Activated naive CD8-positive, alpha-beta T cell (primary cell): ENCODE results near the gene RUNDC1.

Experiments used
- H3K27ac Mint-ChIP-seq: one replicate; pipeline ENCODE4 v1.8.0; 2021; ENCODE audit warnings: mixed read lengths
- H3K27me3 Mint-ChIP-seq: one replicate; pipeline ENCODE4 v1.8.0; 2021; ENCODE audit warnings: mixed read lengths
- H3K36me3 Mint-ChIP-seq: one replicate; pipeline ENCODE4 v1.8.0; 2021; ENCODE audit warnings: mixed read lengths
- H3K4me1 Mint-ChIP-seq: one replicate; pipeline ENCODE4 v1.8.0; 2021; ENCODE audit warnings: low read depth, mixed read lengths
- H3K4me3 Mint-ChIP-seq: one replicate; pipeline ENCODE4 v1.8.0; 2021; ENCODE audit warnings: mild to moderate bottlenecking, mixed read lengths
- H3K9me3 Mint-ChIP-seq: one replicate; pipeline ENCODE4 v1.8.0; 2021; ENCODE audit warnings: low read depth, mixed read lengths

Gene RUNDC1

DNA sequence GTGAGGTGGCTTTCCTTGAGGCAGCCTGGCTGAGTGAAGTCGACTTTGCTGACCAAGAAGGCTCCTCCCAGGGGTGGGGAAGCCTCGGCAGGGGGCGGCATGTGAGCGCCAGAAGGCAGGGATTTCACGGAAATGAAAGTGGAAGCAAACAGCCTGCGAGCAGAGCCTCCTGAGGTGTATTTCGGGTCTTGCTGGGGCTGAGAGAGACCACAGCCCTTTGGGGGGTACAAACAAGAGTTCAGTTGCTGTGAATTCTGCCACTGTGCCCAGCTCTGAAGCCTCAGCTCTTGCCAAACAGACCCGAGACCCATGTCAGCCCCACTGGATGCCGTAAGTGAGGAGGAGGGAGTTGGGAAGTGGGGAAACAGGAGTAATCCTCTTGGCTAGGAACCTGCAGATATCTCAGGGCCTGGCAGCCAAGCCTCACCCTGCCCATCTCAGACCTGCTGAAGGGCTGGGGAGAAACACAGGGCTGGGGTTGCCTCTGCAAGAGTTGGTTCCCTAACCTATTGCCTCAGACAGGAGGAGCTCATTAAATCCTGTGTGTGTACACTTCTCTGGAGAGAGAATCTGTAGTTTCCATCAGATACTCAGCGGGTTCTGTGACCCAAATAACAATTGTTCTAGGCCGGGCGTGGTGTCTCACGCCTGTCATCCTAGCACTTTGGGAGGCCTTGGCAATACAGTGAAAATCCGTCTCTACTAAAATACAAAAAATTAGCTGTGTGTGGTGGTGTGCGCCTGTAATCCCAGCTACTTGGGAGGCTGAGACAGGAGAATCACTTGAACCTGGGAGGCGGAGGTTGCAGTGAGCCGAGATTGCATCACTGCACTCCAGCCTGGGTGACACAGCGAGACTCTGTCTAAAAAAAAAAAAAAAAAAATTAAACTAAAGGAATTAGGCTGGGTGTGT lies 26.5 kb downstream of the RUNDC1 start, which contains the start of gene IFI35:
TSS of gene IFI35 (plus strand) at position 146 of the 913 bp plus-strand sequence. CDS start at position 310, 164 bp downstream.
- Mint-ChIP-seq H3K4me3 (peak within 1 kb of the TSS; percentile 99), H3K9me3 (no peaks in the 10 kb centered on the region), H3K27me3 (no peaks in the 10 kb centered on the region), H3K4me1 (peaks cover 30% of the 10 kb centered on the region), H3K36me3 (no peaks in the 10 kb centered on the region), H3K27ac (peak within 1 kb of the TSS; percentile 99)

GRCh38 chr17:43010667-43011308 lies 30.4 kb downstream of the RUNDC1 start:
- peak overlapping the region; percentile 12 for H3K27ac Mint-ChIP-seq
- no peaks in the 10 kb centered on the region for H3K9me3 Mint-ChIP-seq
- peaks cover 19% of the 10 kb centered on the region for H3K4me1 Mint-ChIP-seq
- no peaks in the 10 kb centered on the region for H3K36me3 Mint-ChIP-seq
- H3K27me3 Mint-ChIP-seq = no peaks in the 10 kb centered on the region
- H3K4me3 Mint-ChIP-seq = no peak overlapping the region

DNA sequence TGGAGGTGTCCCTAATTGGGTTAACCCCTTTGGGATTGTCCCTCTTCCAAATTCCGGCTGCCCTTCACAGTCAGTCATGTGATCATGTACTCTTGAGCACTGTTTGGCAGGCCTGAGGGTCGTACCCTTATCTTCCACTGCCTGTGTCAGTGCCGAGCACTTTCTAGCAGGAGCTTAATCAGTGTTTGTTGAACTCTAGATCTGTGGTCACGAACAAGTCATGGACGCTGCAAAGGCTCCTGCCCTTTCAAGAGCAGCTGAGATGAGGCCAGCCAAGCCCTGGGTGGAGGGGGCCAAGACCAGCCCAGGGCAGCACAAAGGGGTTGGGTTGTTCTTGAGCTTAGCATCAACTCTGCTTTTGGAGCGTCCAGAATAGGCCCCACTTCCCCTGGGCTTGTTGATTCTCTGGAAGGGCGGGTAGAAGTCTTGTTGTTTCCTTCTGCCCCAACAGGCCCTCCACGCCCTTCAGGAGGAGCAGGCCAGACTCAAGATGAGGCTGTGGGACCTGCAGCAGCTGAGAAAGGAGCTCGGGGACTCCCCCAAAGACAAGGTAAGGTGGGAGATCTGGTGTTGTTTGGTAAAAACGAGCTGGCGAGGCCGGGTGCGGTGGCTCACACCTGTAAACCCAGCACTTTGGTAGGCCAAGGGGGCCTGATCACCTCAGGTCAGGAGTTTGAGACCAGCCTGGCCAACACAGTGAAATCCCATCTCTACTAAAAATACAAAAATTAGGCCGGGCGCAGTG lies 31.5 kb downstream of the RUNDC1 start:
- no peaks in the 10 kb centered on the region for H3K27me3 Mint-ChIP-seq
- no peaks in the 10 kb centered on the region for H3K36me3 Mint-ChIP-seq
- H3K4me3 Mint-ChIP-seq = no peak overlapping the region
- H3K27ac Mint-ChIP-seq = no peak overlapping the region
- H3K4me1 Mint-ChIP-seq = peaks cover 12% of the 10 kb centered on the region
- no peaks in the 10 kb centered on the region for H3K9me3 Mint-ChIP-seq

DNA sequence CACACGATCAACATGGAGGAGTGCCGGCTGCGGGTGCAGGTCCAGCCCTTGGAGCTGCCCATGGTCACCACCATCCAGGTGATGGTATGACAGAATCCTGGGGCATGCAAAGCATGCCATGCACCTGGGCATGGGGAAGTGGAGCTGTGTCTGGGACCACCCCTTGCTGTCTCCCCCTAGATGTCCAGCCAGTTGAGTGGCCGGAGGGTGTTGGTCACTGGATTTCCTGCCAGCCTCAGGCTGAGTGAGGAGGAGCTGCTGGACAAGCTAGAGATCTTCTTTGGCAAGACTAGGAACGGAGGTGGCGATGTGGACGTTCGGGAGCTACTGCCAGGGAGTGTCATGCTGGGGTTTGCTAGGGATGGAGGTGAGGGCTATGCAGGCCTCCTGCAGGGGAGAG lies 32.9 kb downstream of the RUNDC1 start:
- peaks cover 12% of the 10 kb centered on the region for H3K4me1 Mint-ChIP-seq
- H3K36me3 Mint-ChIP-seq = no peaks in the 10 kb centered on the region
- H3K27ac Mint-ChIP-seq = no peak overlapping the region

DNA sequence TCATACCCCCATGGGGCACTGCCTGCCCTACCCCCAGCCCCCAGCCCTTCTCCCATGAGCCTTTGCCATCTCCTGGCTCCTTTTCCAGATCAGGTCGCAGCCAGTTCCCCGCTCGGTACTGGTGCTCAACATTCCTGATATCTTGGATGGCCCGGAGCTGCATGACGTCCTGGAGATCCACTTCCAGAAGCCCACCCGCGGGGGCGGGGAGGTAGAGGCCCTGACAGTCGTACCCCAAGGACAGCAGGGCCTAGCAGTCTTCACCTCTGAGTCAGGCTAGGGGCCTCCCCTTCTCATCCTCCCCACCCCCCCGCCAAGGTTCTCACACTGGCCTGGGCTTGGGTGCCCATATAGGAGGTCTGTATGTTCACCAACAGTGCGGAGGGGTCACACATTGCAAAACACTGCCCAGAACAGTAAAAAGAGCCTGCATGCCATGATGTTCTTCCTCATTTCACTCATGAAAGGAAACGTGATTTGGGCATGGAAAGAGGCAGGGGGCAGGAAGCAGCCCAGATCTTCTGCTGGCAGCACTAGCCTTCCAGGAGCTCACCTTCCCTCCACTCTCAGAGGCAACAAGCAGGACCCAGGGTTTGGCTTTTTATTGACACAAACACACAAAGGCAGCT lies 33.8 kb downstream of the RUNDC1 start:
- no peaks in the 10 kb centered on the region for H3K9me3 Mint-ChIP-seq
- H3K4me3 Mint-ChIP-seq = no peak overlapping the region
- H3K36me3 Mint-ChIP-seq = no peaks in the 10 kb centered on the region
- peaks cover 17% of the 10 kb centered on the region for H3K4me1 Mint-ChIP-seq
- H3K27me3 Mint-ChIP-seq = no peaks in the 10 kb centered on the region
- no peak overlapping the region for H3K27ac Mint-ChIP-seq

More for the DNA sequence above, 32.9 kb downstream of the RUNDC1 start:
- no peaks in the 10 kb centered on the region for H3K27me3 Mint-ChIP-seq
- no peak overlapping the region for H3K4me3 Mint-ChIP-seq
- no peaks in the 10 kb centered on the region for H3K9me3 Mint-ChIP-seq

DNA sequence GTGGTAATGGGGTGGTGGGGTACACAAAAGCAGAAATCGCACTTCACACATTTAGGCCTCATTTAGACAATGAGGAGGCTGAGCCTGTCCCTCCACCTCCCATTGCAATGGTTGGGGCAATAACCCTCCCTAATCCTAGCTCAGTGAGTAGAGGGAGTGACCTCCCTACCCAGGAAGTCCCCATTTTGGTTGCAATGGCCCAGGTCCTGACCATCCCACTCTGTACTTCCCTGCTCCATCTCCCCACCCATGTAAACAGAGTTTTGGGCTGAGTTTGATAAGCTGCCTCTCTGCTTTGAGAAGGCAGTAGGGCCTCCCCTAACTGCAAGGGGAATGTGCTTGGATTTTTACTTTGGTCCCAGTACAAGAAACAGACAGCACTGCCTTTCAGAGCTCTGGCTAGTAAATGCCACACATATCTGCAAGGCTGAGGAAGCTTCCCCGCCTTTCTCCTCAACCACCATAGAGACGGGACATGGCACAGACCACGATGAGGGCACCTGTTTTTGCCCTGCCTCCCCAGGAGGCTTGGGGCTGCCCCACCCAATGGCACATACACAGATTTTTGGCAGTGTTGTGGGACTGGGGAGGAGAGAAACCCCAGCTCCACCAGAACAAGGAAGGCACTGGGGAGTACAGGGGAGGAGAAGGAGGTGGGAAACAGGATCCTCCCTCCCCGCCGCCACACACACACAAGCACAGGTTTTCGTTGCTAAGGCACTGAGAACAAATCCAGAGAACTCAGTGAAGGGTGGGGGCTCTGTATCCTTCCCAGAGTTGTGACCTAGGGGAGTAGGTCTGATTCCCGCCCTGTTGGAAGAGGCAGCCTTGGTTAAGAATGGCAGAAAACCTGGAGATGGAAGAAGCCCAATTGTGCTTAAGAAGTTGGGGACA lies 34.5 kb downstream of the RUNDC1 start:
- H3K4me3 Mint-ChIP-seq = no peak overlapping the region
- no peaks in the 10 kb centered on the region for H3K27me3 Mint-ChIP-seq
- no peaks in the 10 kb centered on the region for H3K9me3 Mint-ChIP-seq
- peak overlapping the region; percentile 14 for H3K27ac Mint-ChIP-seq
- no peaks in the 10 kb centered on the region for H3K36me3 Mint-ChIP-seq
- H3K4me1 Mint-ChIP-seq = peaks cover 23% of the 10 kb centered on the region

DNA sequence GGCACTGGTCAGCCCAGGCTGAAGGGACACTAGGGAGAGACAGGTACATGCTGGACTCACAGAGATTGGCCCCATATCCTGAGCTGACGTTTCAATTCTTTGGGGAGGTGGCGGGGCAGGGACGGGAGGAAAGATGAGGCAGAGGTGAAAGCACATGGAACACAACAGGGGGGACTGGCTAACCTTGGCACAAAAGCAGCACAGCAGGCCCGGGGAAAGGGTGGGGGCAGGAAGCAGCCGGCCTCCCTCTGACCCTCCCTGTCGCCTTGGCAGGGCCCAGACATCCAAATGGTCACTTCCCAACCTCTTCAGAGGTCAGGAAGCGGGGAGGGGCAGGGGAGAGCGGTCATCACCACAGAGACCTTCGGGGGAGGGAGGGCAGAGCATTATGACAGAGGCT lies 35.2 kb downstream of the RUNDC1 start:
- no peaks in the 10 kb centered on the region for H3K9me3 Mint-ChIP-seq
- H3K27me3 Mint-ChIP-seq = no peaks in the 10 kb centered on the region
- H3K4me3 Mint-ChIP-seq = no peak overlapping the region
- H3K36me3 Mint-ChIP-seq = no peaks in the 10 kb centered on the region
- H3K4me1 Mint-ChIP-seq = peaks cover 21% of the 10 kb centered on the region
- no peak overlapping the region for H3K27ac Mint-ChIP-seq

- peak overlapping the region; percentile 66 for H3K27ac Mint-ChIP-seq
- H3K36me3 Mint-ChIP-seq = no peaks in the 10 kb centered on the region
- H3K9me3 Mint-ChIP-seq = no peaks in the 10 kb centered on the region
- no peak overlapping the region for H3K4me3 Mint-ChIP-seq
- no peaks in the 10 kb centered on the region for H3K27me3 Mint-ChIP-seq
- H3K4me1 Mint-ChIP-seq = peaks cover 24% of the 10 kb centered on the region
Measured at GRCh38 chr17:43016216-43016615, 35.9 kb downstream of the RUNDC1 start.

DNA sequence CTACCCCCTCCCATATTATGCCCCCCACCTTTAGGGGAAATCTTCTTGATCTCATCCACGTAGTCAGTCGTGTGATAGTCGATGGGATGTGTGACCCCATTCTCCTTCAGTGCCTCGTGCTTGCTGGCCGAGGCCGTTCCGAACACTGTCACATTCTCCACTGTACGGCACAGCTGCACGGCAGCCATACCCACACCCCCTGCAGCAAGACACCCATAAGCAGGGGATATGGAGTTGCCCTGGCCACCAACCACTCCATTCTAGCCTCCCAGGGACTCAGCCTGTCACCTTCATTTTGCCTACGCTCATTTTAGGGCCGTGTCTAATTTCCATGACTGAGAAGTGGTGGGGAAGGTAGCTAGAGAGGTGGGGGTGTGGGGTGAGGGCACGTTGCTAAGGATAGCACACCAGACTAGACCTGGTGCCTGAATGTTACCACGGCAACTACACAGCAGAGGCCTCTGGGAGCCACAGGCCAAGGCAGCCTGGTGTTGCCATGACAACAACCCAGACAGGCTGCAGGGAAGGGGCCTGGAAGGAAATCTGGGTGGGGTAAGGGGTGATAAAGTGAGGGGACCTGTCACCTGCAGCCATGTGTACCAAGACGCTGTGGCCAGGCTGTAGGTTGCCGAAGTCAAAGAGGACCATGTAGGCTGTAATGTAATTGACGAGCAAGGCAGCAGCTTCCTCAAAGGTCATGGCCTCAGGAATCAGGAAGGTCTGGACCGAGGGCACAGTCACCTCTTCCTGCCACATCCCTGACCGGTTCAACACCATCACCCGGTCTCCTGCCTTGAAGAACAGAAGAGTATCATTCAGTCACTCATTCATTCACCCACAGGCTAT lies 37.9 kb downstream of the RUNDC1 start:
- no peaks in the 10 kb centered on the region for H3K27me3 Mint-ChIP-seq
- no peak overlapping the region for H3K4me3 Mint-ChIP-seq
- H3K4me1 Mint-ChIP-seq = peaks cover 28% of the 10 kb centered on the region
- H3K27ac Mint-ChIP-seq = peak overlapping the region; percentile 8
- no peaks in the 10 kb centered on the region for H3K9me3 Mint-ChIP-seq
- H3K36me3 Mint-ChIP-seq = no peaks in the 10 kb centered on the region

DNA sequence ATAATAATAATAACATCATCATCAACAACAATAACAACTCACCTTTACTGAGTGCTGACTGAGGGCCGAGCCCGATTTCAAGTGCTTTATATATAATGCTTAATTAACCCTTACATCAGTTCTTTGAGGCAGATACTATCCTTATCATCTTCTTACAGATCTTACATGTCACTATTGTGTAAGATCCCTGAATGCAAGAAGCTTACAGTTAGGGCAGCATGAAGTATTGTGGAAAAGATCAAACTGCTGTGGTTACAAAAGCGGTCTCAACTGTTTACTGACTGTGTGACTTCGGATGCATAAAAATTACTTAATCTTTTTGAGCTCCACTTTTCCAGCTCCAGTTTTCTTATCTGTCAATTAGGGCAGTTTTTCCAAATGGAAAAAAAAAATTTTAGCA lies 38.6 kb downstream of the RUNDC1 start:
- Mint-ChIP-seq H3K36me3 (no peaks in the 10 kb centered on the region), H3K4me1 (peaks cover 28% of the 10 kb centered on the region), H3K27me3 (no peaks in the 10 kb centered on the region), H3K4me3 (no peak overlapping the region), H3K27ac (no peak overlapping the region), H3K9me3 (no peaks in the 10 kb centered on the region)

GRCh38 chr17:43019418-43019817 lies 39.1 kb downstream of the RUNDC1 start:
- Mint-ChIP-seq H3K27ac (no peak overlapping the region), H3K27me3 (no peaks in the 10 kb centered on the region), H3K9me3 (no peaks in the 10 kb centered on the region), H3K4me3 (no peak overlapping the region), H3K36me3 (no peaks in the 10 kb centered on the region), H3K4me1 (peaks cover 30% of the 10 kb centered on the region)

DNA sequence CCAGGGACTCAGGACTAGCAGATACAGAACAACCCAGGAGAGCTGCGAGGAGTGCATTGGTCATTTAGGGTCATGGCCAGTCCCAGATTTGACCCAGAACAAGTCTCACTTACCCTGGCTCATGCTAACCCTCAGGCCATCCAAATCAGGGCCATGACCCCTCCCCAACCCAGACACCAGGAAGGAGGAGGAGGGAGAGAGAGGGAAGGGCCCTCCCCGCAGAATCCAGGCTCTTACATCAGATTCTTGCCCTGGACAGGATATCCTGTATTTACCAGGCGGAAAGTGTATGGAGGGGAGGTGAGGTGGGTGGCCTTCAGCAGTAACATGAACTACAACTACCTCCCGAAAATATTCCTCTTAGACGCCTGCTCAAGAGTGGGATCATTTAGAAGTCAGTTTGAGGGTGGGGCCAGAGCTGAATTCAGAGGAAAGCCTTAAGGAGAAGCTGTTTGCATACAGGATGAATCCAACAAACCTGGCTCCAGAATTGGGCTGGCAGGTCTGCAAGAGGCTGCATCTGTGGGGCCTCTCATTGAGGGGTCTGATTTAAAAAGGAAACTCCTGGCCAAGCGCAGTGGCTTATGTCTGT lies 39.8 kb downstream of the RUNDC1 start:
- H3K27me3 Mint-ChIP-seq = no peaks in the 10 kb centered on the region
- H3K36me3 Mint-ChIP-seq = no peaks in the 10 kb centered on the region
- peak overlapping the region; percentile 87 for H3K4me3 Mint-ChIP-seq
- no peak overlapping the region for H3K27ac Mint-ChIP-seq
- peaks cover 35% of the 10 kb centered on the region for H3K4me1 Mint-ChIP-seq
- no peaks in the 10 kb centered on the region for H3K9me3 Mint-ChIP-seq
